ENCODE results near the gene MRPL52. TPM values are rescaled to one million over a fixed set of nuclear protein-coding genes. Genes with fewer than 3 reads are reported as not detected.

The MRPL52 gene
- total RNA-seq, 4 donors from 2014 or later = 35.5 to 84.5 (median 74.2) TPM

DNA sequence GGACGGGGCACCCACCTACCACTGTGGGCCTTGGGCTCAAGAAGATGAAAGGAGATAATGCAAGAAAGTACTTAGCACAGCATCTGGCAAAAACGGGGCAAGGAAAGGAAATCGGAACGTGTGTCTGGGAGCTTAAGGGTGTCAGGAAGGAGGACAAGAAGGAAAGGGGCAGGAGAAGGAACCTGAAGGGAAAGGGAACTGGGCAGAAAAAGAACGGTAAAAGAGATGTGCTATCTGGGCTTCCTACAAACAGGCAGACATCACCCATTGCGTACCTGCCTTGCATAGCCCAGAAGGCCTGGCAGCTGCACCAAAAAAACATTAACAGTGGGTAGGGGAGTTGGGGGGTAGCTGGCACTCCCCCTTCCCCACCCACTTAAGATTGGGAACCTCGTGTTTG, 52.4 kb downstream of the MRPL52 start:
- TF ChIP-seq POLR2A (IDR thresholded peaks at IDR 0.05) (no peak), EP300 (IDR thresholded peaks at IDR 0.05) (no peak), POLR2AphosphoS5 (IDR thresholded peaks at IDR 0.05) (no peak)
- TF ChIP-seq, protein P1, sequence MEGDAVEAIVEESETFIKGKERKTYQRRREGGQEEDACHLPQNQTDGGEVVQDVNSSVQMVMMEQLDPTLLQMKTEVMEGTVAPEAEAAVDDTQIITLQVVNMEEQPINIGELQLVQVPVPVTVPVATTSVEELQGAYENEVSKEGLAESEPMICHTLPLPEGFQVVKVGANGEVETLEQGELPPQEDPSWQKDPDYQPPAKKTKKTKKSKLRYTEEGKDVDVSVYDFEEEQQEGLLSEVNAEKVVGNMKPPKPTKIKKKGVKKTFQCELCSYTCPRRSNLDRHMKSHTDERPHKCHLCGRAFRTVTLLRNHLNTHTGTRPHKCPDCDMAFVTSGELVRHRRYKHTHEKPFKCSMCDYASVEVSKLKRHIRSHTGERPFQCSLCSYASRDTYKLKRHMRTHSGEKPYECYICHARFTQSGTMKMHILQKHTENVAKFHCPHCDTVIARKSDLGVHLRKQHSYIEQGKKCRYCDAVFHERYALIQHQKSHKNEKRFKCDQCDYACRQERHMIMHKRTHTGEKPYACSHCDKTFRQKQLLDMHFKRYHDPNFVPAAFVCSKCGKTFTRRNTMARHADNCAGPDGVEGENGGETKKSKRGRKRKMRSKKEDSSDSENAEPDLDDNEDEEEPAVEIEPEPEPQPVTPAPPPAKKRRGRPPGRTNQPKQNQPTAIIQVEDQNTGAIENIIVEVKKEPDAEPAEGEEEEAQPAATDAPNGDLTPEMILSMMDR (IDR thresholded peaks at IDR 0.05) = no peak
- Histone ChIP-seq H3K4me3 (no peak overlapping the region), H3K27me3 (no peaks in the 10 kb centered on the region), H3K9me3 (no peaks in the 10 kb centered on the region), H3K27ac (no peak overlapping the region), H3K36me3 (peaks cover 33% of the 10 kb centered on the region), H3K4me1 (peaks cover 29% of the 10 kb centered on the region)
- 20% methylated on average over 7 of the region's 7 CpGs for WGBS
- no peak for DNase-seq (ENCODE audit: low spot score in 2 of 2)

GRCh38 chr14:22882529-22883172, 53.0 kb downstream of the MRPL52 start:
- TF ChIP-seq POLR2A (IDR thresholded peaks at IDR 0.05) = no peak
- TF ChIP-seq, protein P1 (IDR thresholded peaks at IDR 0.05) = no peak
- TF ChIP-seq EP300 (IDR thresholded peaks at IDR 0.05) = no peak
- TF ChIP-seq POLR2AphosphoS5 (IDR thresholded peaks at IDR 0.05) = no peak
- no peaks in the 10 kb centered on the region for H3K27me3 ChIP-seq
- H3K9me3 ChIP-seq = no peaks in the 10 kb centered on the region
- 26% methylated on average over 6 of the region's 6 CpGs for WGBS
- no peak overlapping the region for H3K27ac ChIP-seq
- H3K36me3 ChIP-seq = peaks cover 27% of the 10 kb centered on the region
- DNase-seq (ENCODE audit: low spot score in 2 of 2) = no peak
- H3K4me3 ChIP-seq = no peak overlapping the region
- H3K4me1 ChIP-seq = peaks cover 34% of the 10 kb centered on the region

DNA sequence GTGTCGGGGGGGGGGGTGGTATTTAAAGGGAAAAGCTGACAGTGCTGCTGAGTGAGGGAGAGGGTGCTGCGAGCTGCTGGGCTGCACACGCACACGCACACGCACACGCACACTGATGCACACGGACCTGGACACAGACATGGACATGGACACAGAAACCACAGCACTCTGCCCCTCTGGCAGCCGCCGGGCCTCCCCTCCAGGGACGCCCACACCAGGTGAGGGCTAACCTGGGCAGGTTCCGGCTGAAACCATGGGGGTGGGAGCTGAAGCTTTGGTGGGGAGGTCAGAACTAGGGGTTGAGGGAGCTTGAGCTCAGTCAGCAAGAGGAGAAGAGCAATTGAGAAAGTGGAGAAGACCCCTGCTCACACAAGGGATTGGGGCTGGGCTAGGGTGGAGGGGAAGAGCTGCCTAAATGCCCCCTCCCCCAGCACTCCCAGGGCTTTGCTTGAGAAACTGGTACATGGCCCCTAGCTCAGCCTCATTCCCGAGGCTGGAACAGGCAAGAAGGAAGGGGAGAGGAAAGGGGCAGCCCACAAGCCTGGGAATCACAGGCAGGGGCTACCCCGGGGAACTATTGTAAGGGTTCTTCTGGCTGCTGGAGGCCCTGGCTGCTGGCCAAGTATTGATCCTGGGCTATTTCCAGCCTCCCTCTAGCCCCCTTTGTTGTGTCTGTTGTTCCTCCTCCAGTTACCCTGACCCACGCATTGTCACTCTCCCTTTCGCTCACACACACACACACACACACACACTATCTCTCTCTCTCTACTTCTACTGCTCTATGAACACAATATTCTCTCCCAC, 53.7 kb downstream of the MRPL52 start, which contains the start of gene REM2:
Gene REM2 (plus strand): TSS at position 50 of the 804 bp plus-strand sequence. CDS start 66 bp downstream, at position 116.
- Histone ChIP-seq H3K4me3 (no peak within 1 kb of the TSS), H3K4me1 (peaks cover 41% of the 10 kb centered on the region)
- WGBS = 25% methylated on average over 14 of the region's 15 CpGs

GRCh38 chr14:22884076-22884737, 54.5 kb downstream of the MRPL52 start:
- WGBS = 94% methylated on average over 6 of the region's 7 CpGs
- Histone ChIP-seq H3K4me3 (no peak overlapping the region), H3K27ac (no peak overlapping the region), H3K9me3 (no peaks in the 10 kb centered on the region), H3K4me1 (peaks cover 42% of the 10 kb centered on the region), H3K36me3 (peaks cover 11% of the 10 kb centered on the region), H3K27me3 (no peaks in the 10 kb centered on the region)
- no peak for TF ChIP-seq POLR2A (IDR thresholded peaks at IDR 0.05)
- TF ChIP-seq, protein P1 (IDR thresholded peaks at IDR 0.05) = no peak
- no peak for TF ChIP-seq EP300 (IDR thresholded peaks at IDR 0.05)
- no peak for TF ChIP-seq POLR2AphosphoS5 (IDR thresholded peaks at IDR 0.05)
- DNase-seq (ENCODE audit: low spot score in 2 of 2) = no peak

More for the DNA sequence above, 53.7 kb downstream of the MRPL52 start, which contains the start of gene REM2:
- TF ChIP-seq POLR2A (IDR thresholded peaks at IDR 0.05) = no peak
- DNase-seq (ENCODE audit: low spot score in 2 of 2) = no peak
- Histone ChIP-seq H3K9me3 (no peaks in the 10 kb centered on the region), H3K36me3 (peaks cover 19% of the 10 kb centered on the region), H3K27me3 (no peaks in the 10 kb centered on the region), H3K27ac (no peak within 1 kb of the TSS)

Other genes starting within 250 kb of the MRPL52 start
- gene DAD1, start 240.7 kb upstream of the MRPL52 start, total RNA-seq = 100 to 1,000 TPM; 110 to 212 (median 187) TPM
- gene ABHD4, start 231.6 kb upstream of the MRPL52 start, total RNA-seq = 10 to 100 TPM; 15.3 to 30.4 (median 21.8) TPM
- gene OR6J1, start 185.5 kb upstream of the MRPL52 start, total RNA-seq = not detected
- 100 to 1,000 TPM in 2 of 4 donors, 10 to 100 TPM in 2; 75.7 to 107 (median 91.8) TPM for gene OXA1L, start 63.2 kb upstream of the MRPL52 start, total RNA-seq
- gene SLC7A7, start 14.5 kb upstream of the MRPL52 start, total RNA-seq = 1 to 10 TPM; 1.8 to 3.8 (median 2.9) TPM
- gene MMP14, start 6.7 kb downstream of the MRPL52 start, total RNA-seq = 100 to 1,000 TPM; 106 to 161 (median 128) TPM
- gene LRP10, start 41.9 kb downstream of the MRPL52 start, total RNA-seq = 100 to 1,000 TPM in 3 of 4 donors, 10 to 100 TPM in 1; 97.8 to 170 (median 157) TPM
- gene REM2, start 53.3 kb downstream of the MRPL52 start, total RNA-seq = 1 to 10 TPM in 2 of 4 donors, under 1 TPM in 2; 0.89 to 5.4 (median 1.2) TPM
- 100 to 1,000 TPM in 1 of 4 donors, 10 to 100 TPM in 3; 64.5 to 104 (median 93.0) TPM for gene RBM23, start 89.3 kb downstream of the MRPL52 start, total RNA-seq
- 10 to 100 TPM; 44.0 to 58.4 (median 50.3) TPM for gene PRMT5, start 99.5 kb downstream of the MRPL52 start, total RNA-seq
- 100 to 1,000 TPM in 2 of 4 donors, 10 to 100 TPM in 2; 43.1 to 119 (median 96.3) TPM for gene HAUS4, start 127.2 kb downstream of the MRPL52 start, total RNA-seq
- 100 to 1,000 TPM in 1 of 4 donors, 10 to 100 TPM in 3; 66.0 to 120 (median 79.2) TPM for gene AJUBA, start 152.7 kb downstream of the MRPL52 start, total RNA-seq
- 10 to 100 TPM; 19.1 to 32.9 (median 24.3) TPM for gene C14orf93, start 180.3 kb downstream of the MRPL52 start, total RNA-seq
- 100 to 1,000 TPM in 3 of 4 donors, 10 to 100 TPM in 1; 59.7 to 167 (median 135) TPM for gene PSMB5, start 205.0 kb downstream of the MRPL52 start, total RNA-seq
- not detected for gene PSMB11, start 212.3 kb downstream of the MRPL52 start, total RNA-seq
- gene CDH24, start 227.6 kb downstream of the MRPL52 start, total RNA-seq = 1 to 10 TPM; 3.4 to 8.4 (median 5.7) TPM

Measured in suprapubic skin (tissue), 4 donors.